Smooth muscle cell of trachea (primary cell): ENCODE data around the gene ZNF618. TPM values are rescaled to one million over a fixed set of nuclear protein-coding genes. Genes with fewer than 3 reads are reported as not detected.

Experiments
- total RNA-seq: library from RNA; depleted of rRNA; stranded (reverse); fragments of >200 nt; gene quantifications from 2 replicates; pipeline ENCODE4 v1.2.1, GENCODE V29; 2014

The ZNF618 gene
- 10.4 and 12.9 TPM in 2 replicates for total RNA-seq

DNA sequence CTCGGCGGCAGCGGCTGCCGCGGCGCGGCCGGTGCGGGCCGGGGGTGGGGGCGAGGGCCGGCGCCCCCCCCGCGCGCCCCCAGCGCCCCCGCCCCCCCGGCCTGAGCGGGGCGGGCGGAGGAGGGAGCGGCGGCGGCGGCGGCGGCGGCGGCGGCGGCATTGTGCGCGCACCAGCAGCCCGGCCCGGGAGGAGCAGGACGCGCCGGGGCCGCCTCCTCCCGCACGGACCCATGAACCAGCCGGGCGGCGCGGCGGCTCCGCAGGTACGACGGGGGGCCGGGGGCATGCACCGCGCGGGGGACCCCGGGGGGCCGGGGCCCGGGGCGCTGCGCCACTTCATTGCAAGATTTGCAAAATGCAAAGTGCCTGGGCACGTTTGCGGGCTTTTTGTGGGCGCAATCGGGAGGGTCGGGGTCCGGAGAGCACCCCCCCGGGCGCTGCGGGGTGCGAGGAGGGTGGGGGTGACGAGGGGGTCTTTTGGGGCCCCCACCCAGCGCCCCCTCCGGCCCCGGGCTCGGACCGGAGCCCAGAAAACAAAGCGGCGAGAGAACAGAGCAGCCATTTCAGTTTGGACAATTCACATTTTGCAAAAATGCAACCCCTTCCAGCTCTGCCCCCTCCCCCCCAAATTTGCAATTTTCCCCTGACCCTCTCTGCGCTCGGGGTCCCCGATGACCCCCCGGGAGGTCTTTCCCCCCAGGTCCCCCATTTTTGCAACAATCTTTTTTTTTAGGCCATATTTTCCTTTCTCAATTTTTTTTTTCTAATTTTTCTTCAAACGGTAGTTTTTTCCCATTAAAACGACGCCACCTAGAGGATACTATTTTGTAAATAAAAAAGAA lies at the start of gene ZNF618:
ZNF618 (plus strand) TSS at position 159 of the 842 bp plus-strand sequence; CDS start at position 231, 72 bp downstream.

GRCh38 chr9:114078021-114078780 lies 202.1 kb downstream of the ZNF618 start, which contains the start of gene AMBP:
Gene AMBP (minus strand): TSS chr9:114078300. CDS start chr9:114078209, 91 bp downstream.

DNA sequence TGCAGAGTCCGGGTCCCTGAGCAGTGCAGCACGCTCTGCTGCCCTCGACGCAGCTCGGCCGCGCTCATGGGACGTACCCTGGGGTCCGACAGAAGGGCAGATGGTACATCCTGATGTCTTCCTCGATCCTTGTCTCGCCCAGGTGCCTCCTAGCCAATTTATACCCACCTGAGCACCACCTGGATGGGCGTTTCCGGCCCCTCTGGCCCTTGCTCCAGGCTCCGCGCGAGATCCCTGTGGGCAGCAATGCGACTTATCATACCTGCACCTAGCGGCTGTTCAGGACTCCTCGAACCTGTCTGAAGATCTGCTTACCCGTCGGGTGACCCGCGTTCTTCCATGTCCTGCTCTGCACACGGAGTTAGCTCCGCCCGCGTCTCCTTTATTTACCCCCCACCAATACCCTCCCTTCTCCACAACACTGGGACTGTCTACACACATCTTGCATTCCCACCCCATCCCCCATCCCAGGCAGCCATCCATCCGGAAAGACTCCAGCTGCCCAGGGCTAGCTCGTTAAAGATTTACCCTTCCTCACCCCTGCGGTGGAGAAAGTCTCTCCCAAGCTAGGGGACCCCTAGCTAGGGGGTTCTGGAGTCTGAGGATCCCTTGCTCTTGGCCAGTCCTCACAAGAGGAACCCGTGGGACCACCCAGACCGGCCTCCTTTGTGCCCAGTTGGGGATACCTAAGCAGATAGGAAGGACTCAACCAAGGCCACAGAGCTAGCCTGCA lies 223.0 kb downstream of the ZNF618 start, which contains the start of gene KIF12:
KIF12 (minus strand) TSS at position 357 of the 733 bp plus-strand sequence; CDS start at position 341, 16 bp downstream.

Other genes starting within 250 kb of the ZNF618 start
- 0.15 and 0.17 TPM in 2 replicates for gene AMBP, start 202.0 kb downstream of the ZNF618 start, total RNA-seq
- gene KIF12, start 223.0 kb downstream of the ZNF618 start, total RNA-seq = under 0.01 TPM in 1 of 2 replicates, not detected in the other